Measurements from ENCODE around the gene ARHGAP42.

The ARHGAP42 gene

GRCh38 chr11:100711984-100712383, 24.9 kb downstream of the ARHGAP42 start:
- TF ChIP-seq CTCF (IDR thresholded peaks at IDR 0.05; ENCODE audit: control extremely low read depth, extremely low read depth, low read depth, missing control alignments), result no peak
- POLR2A ChIA-PET, result no interaction called here
- CTCF ChIA-PET, result interaction anchor here (1.3 kb wide), 1 partner anchor 12 kb away, joined by 3 read pairs; no protein-coding TSS in a partner anchor
- no peak for DNase-seq (ENCODE audit: extremely low spot score)

- CTCF ChIA-PET, result no interaction called here
- POLR2A ChIA-PET, result no interaction called here
- DNase-seq (ENCODE audit: extremely low spot score), result no peak
- no peak for TF ChIP-seq CTCF (IDR thresholded peaks at IDR 0.05; ENCODE audit: control extremely low read depth, extremely low read depth, low read depth, missing control alignments)
These were observed 25.5 kb downstream of the ARHGAP42 start for GRCh38 chr11:100712583-100712982.

GRCh38 chr11:100715165-100715761, 28.2 kb downstream of the ARHGAP42 start:
- ChIA-PET POLR2A (interaction anchor here (0.6 kb wide), 1 partner anchor 23 kb away, joined by 3 read pairs; no protein-coding TSS in a partner anchor), CTCF (interaction anchor here (1.1 kb wide), 1 partner anchor 11 kb away, joined by 4 read pairs; no protein-coding TSS in a partner anchor)
- no peak for DNase-seq (ENCODE audit: extremely low spot score)
- TF ChIP-seq CTCF (IDR thresholded peaks at IDR 0.05; ENCODE audit: control extremely low read depth, extremely low read depth, low read depth, missing control alignments), result no peak

GRCh38 chr11:100716838-100717237, 29.8 kb downstream of the ARHGAP42 start:
- POLR2A ChIA-PET, result no interaction called here
- DNase-seq (ENCODE audit: extremely low spot score), result no peak
- no peak for TF ChIP-seq CTCF (IDR thresholded peaks at IDR 0.05; ENCODE audit: control extremely low read depth, extremely low read depth, low read depth, missing control alignments)

GRCh38 chr11:100719362-100719761, 32.3 kb downstream of the ARHGAP42 start:
- TF ChIP-seq CTCF (IDR thresholded peaks at IDR 0.05; ENCODE audit: control extremely low read depth, extremely low read depth, low read depth, missing control alignments), result no peak
- ChIA-PET POLR2A (no interaction called here), CTCF (interaction anchor here (1.3 kb wide), 1 partner anchor 13 kb away, joined by 6 read pairs; no protein-coding TSS in a partner anchor)
- no peak for DNase-seq (ENCODE audit: extremely low spot score)

More at GRCh38 chr11:100716838-100717237, 29.8 kb downstream of the ARHGAP42 start:
- CTCF ChIA-PET, result no interaction called here

- no peak for TF ChIP-seq CTCF (IDR thresholded peaks at IDR 0.05; ENCODE audit: control extremely low read depth, extremely low read depth, low read depth, missing control alignments)
- ChIA-PET POLR2A (no interaction called here), CTCF (interaction anchor here (1.3 kb wide), 1 partner anchor 13 kb away, joined by 6 read pairs; no protein-coding TSS in a partner anchor)
- DNase-seq (ENCODE audit: extremely low spot score), result no peak
These were observed 32.7 kb downstream of the ARHGAP42 start for GRCh38 chr11:100719809-100720221.
